Measurements from ENCODE around the gene HIRIP3. TPM values are rescaled to one million over a fixed set of nuclear protein-coding genes. Genes with fewer than 3 reads are reported as not detected.
"Not testable (repeated sequence)": the region's sequence is repeated elsewhere in the genome, so short reads cannot be mapped to it uniquely, and the experiment has no call there.

Gene HIRIP3
- total RNA-seq, 1 donor: 3.9 TPM

DNA sequence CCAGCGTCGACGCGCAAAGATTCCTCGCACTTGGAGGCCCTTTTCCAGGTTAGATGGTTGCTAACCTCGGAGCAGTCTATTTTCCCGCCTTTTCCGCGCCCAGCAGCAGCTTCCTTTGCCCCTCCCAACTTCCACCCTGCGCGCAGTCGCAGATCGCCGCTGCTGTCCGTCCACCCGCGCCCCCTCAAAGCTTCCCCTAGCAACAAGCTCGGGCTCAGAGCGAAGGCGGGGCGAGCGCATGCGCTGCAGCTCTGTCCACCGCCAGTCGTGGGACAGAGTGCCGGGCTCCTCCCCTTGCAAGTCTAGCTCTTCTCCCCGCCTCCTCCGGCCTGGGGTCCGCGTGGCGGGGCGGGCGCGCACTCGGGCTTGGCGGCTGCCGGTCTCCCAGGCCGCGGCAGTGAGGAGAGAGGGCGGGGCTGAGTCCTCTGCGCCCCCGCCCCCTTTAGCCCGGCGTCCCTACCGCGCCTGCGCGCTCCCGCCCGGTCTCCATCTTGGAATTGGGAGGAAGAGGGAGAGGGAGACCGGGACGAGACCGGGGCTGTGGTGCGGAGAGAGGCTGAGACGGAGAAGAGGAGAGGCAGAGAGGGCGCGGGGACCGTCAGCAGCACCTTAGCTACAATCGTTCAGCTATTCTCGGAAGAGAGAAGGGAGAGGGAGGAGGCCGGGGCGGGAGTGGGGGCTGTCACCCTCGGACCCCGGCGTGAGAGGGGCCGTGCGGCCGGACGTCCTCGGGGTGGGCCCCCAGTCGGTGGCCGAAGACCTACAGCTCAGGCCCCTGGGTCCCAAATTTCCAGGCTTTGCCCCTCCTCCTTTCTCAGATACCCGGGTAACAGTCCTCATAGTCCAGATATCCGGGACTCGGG is 21.8 kb downstream of the HIRIP3 start, which contains the start of gene TAOK2:
Gene TAOK2 (plus strand): TSS at position 485 of the 863 bp plus-strand sequence. CDS start 3,905 bp downstream, outside the sequence.
- Histone ChIP-seq H3K4me1 (ENCODE audit: insufficient read depth, low read length) (peaks cover 37% of the 10 kb centered on the region), H3K9me3 (ENCODE audit: low read depth, low read length) (no peaks in the 10 kb centered on the region), H3K4me3 (ENCODE audit: low read length) (peak within 1 kb of the TSS; percentile 96), H3K27me3 (ENCODE audit: insufficient read depth, low read length) (no peaks in the 10 kb centered on the region)

DNA sequence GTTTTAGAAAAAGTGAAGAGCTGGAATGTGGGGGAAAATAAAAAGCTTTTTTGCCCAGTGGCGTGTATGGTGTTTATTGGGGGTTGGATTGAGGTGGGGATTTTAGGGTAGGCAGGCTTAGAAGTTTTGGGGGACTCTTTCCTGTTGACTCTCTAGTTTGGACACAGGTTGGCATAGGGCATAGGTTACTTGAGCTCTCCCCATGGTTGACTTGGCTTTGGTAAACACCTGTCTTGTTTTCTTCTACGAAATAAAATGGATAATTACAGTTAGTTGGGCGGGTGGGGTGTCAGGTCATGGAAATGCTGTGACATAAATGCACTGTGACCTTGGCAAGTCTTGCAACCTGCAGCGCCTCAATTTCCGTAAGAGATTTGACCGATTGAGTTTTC is 22.4 kb downstream of the HIRIP3 start:
- H3K27me3 ChIP-seq (ENCODE audit: insufficient read depth, low read length): no peaks in the 10 kb centered on the region
- no peaks in the 10 kb centered on the region for H3K9me3 ChIP-seq (ENCODE audit: low read depth, low read length)
- H3K4me3 ChIP-seq (ENCODE audit: low read length): peak overlapping the region; percentile 96
- peaks cover 37% of the 10 kb centered on the region for H3K4me1 ChIP-seq (ENCODE audit: insufficient read depth, low read length)

DNA sequence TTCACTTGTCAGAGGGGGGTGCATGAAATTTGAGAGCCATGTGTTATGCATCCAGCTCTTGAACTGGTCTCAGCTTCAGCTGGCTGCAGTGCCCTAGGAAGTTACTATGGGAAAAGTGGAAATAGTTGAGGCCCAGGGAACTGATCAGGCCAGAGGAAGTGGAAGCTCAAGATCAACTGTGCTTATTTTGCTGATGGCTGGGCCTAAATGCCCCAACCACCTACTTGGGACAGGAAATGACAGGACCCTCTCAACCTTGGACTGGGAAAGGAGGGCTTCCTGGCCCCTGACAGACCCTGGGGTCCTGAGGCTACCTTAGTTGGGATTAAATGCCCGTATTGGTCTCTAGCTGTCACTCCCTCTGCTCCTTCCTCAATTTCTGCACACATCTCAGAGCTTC is 22.9 kb downstream of the HIRIP3 start:
- Histone ChIP-seq H3K9me3 (ENCODE audit: low read depth, low read length) (no peaks in the 10 kb centered on the region), H3K4me1 (ENCODE audit: insufficient read depth, low read length) (peaks cover 37% of the 10 kb centered on the region), H3K4me3 (ENCODE audit: low read length) (no peak overlapping the region), H3K27me3 (ENCODE audit: insufficient read depth, low read length) (no peaks in the 10 kb centered on the region)

DNA sequence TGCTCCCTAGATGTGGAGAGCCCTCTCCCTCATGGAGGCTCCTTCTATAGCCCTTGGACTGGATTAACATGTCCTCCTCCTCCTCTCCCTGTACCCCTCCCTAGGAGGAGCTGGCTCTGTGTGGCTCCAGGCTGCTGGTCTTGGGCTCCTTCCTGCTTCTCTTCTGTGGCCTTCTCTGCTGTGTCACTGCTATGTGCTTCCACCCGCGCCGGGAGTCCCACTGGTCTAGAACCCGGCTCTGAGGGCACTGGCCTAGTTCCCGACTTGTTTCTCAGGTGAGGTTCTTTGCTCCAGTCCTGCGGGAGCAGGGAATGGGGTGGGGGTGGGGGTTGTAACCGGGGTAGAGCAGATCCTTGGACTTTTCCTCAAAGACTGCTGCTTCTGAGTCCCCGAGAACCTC is 24.1 kb downstream of the HIRIP3 start:
- no peak overlapping the region for H3K4me3 ChIP-seq (ENCODE audit: low read length)
- H3K27me3 ChIP-seq (ENCODE audit: insufficient read depth, low read length): no peaks in the 10 kb centered on the region
- H3K9me3 ChIP-seq (ENCODE audit: low read depth, low read length): no peaks in the 10 kb centered on the region

DNA sequence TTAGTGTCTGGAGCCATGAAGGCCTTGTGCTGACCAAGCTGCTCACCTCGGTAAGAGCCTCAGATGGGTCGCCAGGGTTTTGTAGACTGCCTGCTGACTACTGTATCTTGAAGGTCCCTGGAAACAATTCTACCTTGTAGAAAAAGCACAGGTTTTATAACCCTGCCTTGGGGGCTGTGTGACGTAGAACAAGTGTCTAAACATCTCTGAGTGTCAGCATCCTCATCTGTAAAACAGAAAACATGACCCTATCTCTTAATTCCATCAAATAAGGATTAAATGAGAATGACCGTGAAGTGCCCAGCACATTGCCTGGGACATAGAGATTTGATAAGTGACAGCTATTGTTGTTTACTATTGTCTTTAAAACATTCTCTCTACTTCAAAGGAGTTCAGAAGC is 27.2 kb downstream of the HIRIP3 start:
- Histone ChIP-seq H3K27me3 (ENCODE audit: insufficient read depth, low read length) (no peaks in the 10 kb centered on the region), H3K4me3 (ENCODE audit: low read length) (no peak overlapping the region), H3K4me1 (ENCODE audit: insufficient read depth, low read length) (peaks cover 10% of the 10 kb centered on the region), H3K9me3 (ENCODE audit: low read depth, low read length) (no peaks in the 10 kb centered on the region)

More for the DNA sequence above, 24.1 kb downstream of the HIRIP3 start:
- H3K4me1 ChIP-seq (ENCODE audit: insufficient read depth, low read length): peaks cover 32% of the 10 kb centered on the region

DNA sequence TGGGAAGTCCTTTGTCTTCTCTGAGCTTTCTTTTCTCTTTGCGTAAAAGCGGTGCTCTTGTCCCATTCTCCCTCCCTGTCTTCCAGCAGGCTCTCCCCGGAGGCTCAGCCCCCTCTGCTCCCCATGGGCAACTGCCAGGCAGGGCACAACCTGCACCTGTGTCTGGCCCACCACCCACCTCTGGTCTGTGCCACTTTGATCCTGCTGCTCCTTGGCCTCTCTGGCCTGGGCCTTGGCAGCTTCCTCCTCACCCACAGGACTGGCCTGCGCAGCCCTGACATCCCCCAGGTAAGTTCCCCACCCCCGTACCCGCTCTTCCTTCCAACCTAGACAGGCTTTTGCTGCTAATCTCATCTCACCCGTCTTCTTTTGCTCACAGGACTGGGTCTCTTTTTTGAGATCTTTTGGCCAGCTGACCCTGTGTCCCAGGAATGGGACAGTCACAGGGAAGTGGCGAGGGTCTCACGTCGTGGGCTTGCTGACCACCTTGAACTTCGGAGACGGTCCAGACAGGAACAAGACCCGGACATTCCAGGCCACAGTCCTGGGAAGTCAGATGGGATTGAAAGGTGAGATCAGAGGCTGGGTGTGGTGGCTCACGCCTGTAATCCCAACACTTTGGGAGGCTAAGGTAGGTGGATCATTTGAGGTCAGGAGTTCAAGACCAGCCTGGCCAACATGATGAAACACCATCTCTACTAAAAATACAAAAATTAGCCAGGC is 32.2 kb downstream of the HIRIP3 start:
- H3K9me3 ChIP-seq (ENCODE audit: low read depth, low read length): no peaks in the 10 kb centered on the region
- H3K27me3 ChIP-seq (ENCODE audit: insufficient read depth, low read length): no peaks in the 10 kb centered on the region
- peaks cover 19% of the 10 kb centered on the region for H3K4me1 ChIP-seq (ENCODE audit: insufficient read depth, low read length)
- no peak overlapping the region for H3K4me3 ChIP-seq (ENCODE audit: low read length)

DNA sequence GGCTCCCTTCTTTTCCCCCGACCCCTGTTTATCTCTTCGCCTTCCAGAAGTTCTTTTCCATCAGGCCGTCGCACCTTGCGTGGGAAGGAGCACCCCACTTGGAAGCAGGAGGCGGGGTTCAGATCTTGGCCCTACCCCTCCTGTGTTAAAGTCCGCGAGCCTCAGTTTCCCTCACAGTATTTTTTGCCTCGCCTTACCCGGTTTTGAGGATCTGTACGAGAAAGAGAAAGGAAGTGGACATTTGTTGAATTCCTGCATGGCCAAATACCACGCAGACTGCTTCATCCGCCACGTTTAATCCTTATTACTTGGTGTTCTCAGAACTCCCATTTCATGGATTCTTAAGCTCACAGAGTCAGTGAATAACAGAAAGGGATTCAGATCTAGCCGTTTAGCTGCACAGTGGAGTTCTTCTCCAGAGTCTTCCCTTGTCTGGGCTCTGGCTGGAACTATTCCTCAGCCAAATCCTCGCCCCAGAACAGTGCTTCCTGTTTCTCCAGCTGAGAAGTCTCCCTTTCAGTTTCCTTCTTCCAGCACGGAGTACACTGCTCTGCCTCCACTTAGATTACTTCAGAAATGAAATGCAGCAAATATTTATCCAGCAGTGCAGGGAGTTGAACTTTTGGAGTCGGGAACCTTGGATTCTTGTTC is 32.9 kb downstream of the HIRIP3 start:
- Histone ChIP-seq H3K9me3 (ENCODE audit: low read depth, low read length) (no peaks in the 10 kb centered on the region), H3K27me3 (ENCODE audit: insufficient read depth, low read length) (no peaks in the 10 kb centered on the region), H3K4me3 (ENCODE audit: low read length) (peak overlapping the region; percentile 71), H3K4me1 (ENCODE audit: insufficient read depth, low read length) (peaks cover 19% of the 10 kb centered on the region)

DNA sequence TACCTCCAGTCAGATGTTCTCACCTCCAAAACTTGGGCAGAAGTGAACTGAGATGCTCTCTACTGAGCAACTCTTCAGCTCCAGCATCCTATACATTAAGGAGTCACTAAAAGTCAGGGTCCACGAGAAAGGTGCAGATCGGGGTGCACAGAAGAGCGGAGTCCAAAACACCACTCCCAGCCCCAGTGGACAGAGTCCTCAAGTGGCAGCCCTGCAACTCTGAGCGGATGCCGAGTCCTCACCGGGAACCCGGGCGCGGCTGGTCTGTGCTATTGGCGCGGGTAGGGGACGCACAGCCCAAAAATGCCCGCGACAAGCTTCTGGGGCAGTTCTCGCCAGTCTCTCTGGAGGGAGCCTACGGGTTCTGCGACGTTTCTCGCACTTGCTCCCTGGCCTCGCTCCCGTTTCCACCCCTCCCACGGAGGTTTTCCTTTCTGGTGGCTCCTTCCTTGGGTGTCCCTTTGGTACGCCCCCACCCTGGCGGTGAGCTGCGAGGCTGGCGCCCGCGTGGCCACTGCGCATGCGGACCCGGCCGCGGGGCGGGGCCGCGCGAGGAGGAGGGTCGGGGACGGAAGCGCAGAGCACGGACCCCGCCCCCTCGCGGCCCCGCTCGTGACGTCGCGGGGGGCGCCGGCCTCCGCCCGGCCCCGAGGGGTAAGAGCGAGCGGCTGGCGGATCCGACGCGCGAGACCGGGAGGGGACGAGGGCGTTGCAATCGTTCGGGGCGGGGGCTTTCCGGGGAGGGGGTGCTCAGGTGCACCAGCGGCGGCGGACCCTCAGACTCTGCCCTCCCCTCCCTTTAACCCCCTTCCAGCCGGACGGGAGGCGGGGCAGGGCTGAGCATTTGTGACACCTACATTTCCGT is 33.7 kb downstream of the HIRIP3 start, which contains the start of gene TMEM219:
Gene TMEM219 (plus strand): TSS at position 601 of the 865 bp plus-strand sequence. CDS start 1,065 bp downstream, outside the sequence.
- no peaks in the 10 kb centered on the region for H3K27me3 ChIP-seq (ENCODE audit: insufficient read depth, low read length)
- H3K4me3 ChIP-seq (ENCODE audit: low read length): peak within 1 kb of the TSS; percentile 71
- no peaks in the 10 kb centered on the region for H3K9me3 ChIP-seq (ENCODE audit: low read depth, low read length)
- H3K4me1 ChIP-seq (ENCODE audit: insufficient read depth, low read length): peaks cover 19% of the 10 kb centered on the region

DNA sequence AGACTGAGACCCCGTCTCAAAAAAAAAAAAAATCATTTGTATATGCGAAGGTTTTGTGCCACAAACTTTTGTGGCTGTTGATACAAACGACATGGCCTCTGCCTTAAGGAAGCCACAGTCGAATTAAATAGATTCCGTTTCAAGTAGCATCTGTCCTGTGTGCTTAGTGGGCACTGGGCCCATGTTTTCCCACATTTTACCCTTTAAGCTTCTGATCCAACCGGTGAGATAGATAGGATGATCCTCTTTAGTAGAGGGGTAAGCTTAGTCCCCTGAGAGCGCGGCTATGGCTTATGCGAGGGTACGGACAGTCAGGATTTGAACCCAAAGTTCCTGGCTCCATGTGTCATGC is 34.3 kb downstream of the HIRIP3 start:
- H3K9me3 ChIP-seq (ENCODE audit: low read depth, low read length): no peaks in the 10 kb centered on the region
- H3K27me3 ChIP-seq (ENCODE audit: insufficient read depth, low read length): no peaks in the 10 kb centered on the region
- peak overlapping the region; percentile 71 for H3K4me3 ChIP-seq (ENCODE audit: low read length)
- peaks cover 19% of the 10 kb centered on the region for H3K4me1 ChIP-seq (ENCODE audit: insufficient read depth, low read length)

DNA sequence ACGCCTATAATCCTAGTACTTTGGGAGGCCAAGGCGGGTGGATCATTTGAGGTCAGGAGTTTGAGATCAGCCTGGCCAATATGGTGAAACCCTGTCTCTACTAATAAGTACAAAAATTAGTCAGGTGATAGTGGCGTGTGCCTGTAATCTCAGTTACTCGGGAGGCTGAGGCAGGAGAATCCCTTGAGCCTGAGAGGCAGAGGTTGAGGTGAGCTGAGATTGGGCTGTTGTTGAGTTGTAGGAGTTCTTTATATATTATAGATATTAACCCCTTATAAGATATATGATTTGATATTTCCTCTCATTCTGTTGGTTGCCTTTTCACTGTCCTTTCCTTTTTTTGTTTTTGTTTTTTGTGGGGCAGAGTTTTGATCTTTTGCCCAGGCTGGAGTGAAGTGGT is 35.6 kb downstream of the HIRIP3 start:
- H3K4me1 ChIP-seq (ENCODE audit: insufficient read depth, low read length): peaks cover 19% of the 10 kb centered on the region
- not testable (repeated sequence) for H3K9me3 ChIP-seq (ENCODE audit: low read depth, low read length); H3K27me3 ChIP-seq (ENCODE audit: insufficient read depth, low read length); H3K4me3 ChIP-seq (ENCODE audit: low read length)

DNA sequence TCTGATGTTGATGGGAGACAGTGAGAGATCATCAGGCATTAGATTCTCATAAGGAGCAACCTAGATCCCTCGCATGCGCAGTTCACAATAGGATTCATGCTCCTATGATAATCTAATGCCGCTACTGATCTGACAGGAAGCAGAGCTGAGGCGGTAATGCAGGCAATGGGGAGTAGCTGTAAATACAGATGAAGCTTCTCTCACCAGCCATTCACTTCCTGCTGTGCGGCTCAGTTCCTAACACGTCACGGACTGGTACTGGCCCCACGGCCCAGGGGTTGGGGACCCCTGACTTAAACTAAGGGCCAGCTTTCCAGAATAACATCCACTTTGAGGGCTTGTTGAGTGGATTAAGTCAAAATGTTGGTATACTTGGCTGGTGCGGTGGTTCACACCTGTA is 36.1 kb downstream of the HIRIP3 start:
- H3K4me3 ChIP-seq (ENCODE audit: low read length): no peak overlapping the region

DNA sequence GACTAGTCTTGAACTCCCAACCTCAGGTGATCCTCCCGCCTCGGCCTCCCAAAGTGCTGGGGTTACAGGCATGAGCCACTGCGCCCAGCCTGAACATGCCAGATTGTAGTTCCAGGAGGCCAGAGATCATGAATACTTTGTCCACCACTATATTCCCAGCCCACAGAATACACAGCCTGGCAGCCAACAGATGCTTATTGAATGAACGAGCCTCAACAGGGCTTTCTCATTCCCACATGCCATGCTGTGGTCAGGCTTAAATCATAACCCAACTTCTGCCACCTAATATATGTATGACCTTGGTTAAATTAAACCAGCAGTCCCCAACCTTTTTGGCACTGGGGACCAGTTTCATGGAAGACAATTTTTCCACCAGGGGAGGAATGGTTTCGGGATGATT is 36.7 kb downstream of the HIRIP3 start:
- Histone ChIP-seq H3K4me3 (ENCODE audit: low read length) (no peak overlapping the region), H3K27me3 (ENCODE audit: insufficient read depth, low read length) (no peaks in the 10 kb centered on the region), H3K4me1 (ENCODE audit: insufficient read depth, low read length) (peaks cover 19% of the 10 kb centered on the region), H3K9me3 (ENCODE audit: low read depth, low read length) (no peaks in the 10 kb centered on the region)

More for the DNA sequence above, 36.1 kb downstream of the HIRIP3 start:
- H3K4me1 ChIP-seq (ENCODE audit: insufficient read depth, low read length): peaks cover 19% of the 10 kb centered on the region
- H3K27me3 ChIP-seq (ENCODE audit: insufficient read depth, low read length): no peaks in the 10 kb centered on the region
- H3K9me3 ChIP-seq (ENCODE audit: low read depth, low read length): no peaks in the 10 kb centered on the region

DNA sequence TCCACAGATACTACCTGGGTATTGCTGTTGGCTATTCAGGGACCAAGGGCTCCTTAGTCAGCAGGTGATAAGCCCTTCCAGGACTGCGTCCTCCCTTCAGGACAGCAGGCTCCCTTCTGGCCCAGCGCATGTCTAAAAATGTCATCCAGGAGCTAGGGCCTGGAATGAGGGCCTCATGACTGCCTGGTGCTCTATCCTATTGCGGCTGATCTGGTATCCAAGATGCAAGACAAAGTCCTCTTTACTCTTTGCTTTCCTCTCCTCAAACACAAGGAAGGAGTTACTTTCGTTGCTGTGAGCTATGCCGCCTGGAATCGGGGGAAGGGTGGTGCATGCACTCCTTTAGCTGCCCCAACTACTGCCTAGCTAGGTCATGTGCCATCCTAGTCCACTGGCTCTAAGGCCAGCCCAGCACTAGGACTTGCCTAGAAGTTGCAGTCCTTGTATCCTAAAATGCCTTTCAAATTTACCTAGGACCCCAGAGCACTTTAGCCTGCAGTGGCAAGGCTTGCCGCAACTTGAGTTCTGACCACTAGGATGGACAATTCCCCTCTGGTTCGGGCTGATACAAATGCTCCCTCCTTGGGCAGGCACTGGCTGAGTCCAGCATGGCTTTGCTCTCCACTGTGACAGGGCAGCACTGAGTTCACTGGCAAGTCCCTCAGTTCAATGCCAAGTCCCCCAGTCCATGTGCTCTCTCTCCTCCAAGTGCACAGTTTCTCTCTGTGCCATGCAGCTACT is 43.6 kb downstream of the HIRIP3 start:
- Histone ChIP-seq H3K4me3 (ENCODE audit: low read length) (no peak overlapping the region), H3K4me1 (ENCODE audit: insufficient read depth, low read length) (no peaks in the 10 kb centered on the region), H3K9me3 (ENCODE audit: low read depth, low read length) (no peaks in the 10 kb centered on the region), H3K27me3 (ENCODE audit: insufficient read depth, low read length) (no peaks in the 10 kb centered on the region)

Measured in mononuclear cell (primary cell).